ENCODE measurements around the gene PRKAR1A.

The PRKAR1A gene

GRCh38 chr17:68600067-68600930, 88.1 kb downstream of the PRKAR1A start:
- H3K4me2 ChIP-seq (ENCODE audit: low read depth, low read length): peak overlapping the region; percentile 97
- H3K4me3 ChIP-seq (ENCODE audit: low read length): peak overlapping the region; percentile 67
- H3K4me1 ChIP-seq (ENCODE audit: low read length): peaks cover 8% of the 10 kb centered on the region; the same call in 1 of the 2 replicates
- no peak overlapping the region for H3K27ac ChIP-seq (ENCODE audit: low read length)
- no peaks in the 10 kb centered on the region for H3K9me2 ChIP-seq (replicated peaks; ENCODE audit: insufficient read depth, low read length)
- H3K79me2 ChIP-seq (ENCODE audit: low read length): no peaks in the 10 kb centered on the region
- no peaks in the 10 kb centered on the region for H3K36me3 ChIP-seq (replicated peaks; ENCODE audit: insufficient read depth, low read length)
- H4K20me1 ChIP-seq (ENCODE audit: insufficient read depth, low read length): no peaks in the 10 kb centered on the region
- peak overlapping the region; percentile 78 for H2AFZ ChIP-seq (ENCODE audit: low read length)
- H3K27me3 ChIP-seq (replicated peaks; ENCODE audit: insufficient read depth, low read length): no peaks in the 10 kb centered on the region
- DNase-seq: no peak
- TF ChIP-seq CTCF (IDR thresholded peaks at IDR 0.05; ENCODE audit: low read length) (0 out of 2 replicates have a peak, but pooled peaks have one; percentile 3), EZH2phosphoT487 (IDR thresholded peaks at IDR 0.05; ENCODE audit: low read length) (no peak)
- H3K9ac ChIP-seq (ENCODE audit: low read length): no peak overlapping the region
- no peaks in the 10 kb centered on the region for H3F3A ChIP-seq (ENCODE audit: insufficient read depth, low read length)
- no peaks in the 10 kb centered on the region for H3K9me3 ChIP-seq (replicated peaks; ENCODE audit: insufficient read depth, low read length)

Data from MM.1S (cell line).